ENCODE results near the gene MSMO1. TPM values are rescaled to one million over a fixed set of nuclear protein-coding genes. Genes with fewer than 3 reads are reported as not detected.

The MSMO1 gene
- total RNA-seq, 4 donors from 2014 or later: 10.7 to 148 (median 111) TPM

DNA sequence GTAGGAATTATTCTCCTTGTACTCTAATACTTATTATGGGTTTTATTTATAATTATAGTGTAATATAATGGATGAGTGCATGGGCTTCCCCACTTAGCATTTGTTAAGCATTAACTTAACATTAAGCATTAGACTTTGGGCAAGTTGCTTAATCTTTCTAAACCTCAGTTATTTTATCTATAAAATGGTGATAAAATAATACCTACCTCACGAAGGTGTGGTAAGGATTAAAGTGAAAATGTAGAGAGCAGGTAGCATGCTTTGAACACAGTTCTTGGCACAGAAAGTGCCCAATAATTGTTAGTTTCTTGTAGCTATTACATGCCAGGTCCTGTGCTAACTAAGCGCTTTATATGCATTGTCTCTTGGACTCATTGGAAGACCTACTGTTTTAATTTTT lies 2.6 kb downstream of the MSMO1 start:
- no peaks in the 10 kb centered on the region for H3K9me3 ChIP-seq
- TF ChIP-seq POLR2A (IDR thresholded peaks at IDR 0.05) (no peak), CTCF (IDR thresholded peaks at IDR 0.05) (no peak)
- H3K4me3 ChIP-seq: peak overlapping the region in 2 of 4 donors; percentile 31 to 80
- H3K4me1 ChIP-seq: peaks cover 0 to 34% (median 0%) of the 10 kb centered on the region in 4 donors
- no peak for DNase-seq
- no peaks in the 10 kb centered on the region for H3K27me3 ChIP-seq
- peaks cover 0 to 8% (median 0%) of the 10 kb centered on the region in 3 donors for H3K36me3 ChIP-seq
- H3K27ac ChIP-seq: no peak overlapping the region

DNA sequence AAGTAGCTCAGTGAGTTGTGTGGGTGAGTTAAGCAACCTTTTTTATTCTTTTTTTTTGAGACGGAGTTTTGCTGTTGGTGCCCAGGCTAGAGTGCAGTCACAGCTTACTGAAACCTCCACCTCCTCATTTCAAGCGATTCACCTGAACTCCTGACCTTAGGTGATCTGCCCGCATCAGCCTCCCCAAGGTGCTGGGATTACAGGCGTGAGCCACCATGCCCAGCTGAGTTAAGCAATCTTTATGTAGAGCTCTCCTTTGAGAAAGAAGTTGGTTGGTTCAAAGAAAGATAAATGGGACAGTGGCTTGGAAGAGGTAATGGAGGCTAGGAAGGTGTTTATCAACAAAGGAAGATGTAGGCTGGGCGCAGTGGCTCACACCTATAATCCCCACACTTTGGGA lies 3.2 kb downstream of the MSMO1 start:
- Histone ChIP-seq H3K9me3 (no peaks in the 10 kb centered on the region), H3K36me3 (peaks cover 0 to 8% (median 0%) of the 10 kb centered on the region in 3 donors), H3K4me3 (peak overlapping the region in 1 of 4 donors; percentile 80), H3K27me3 (no peaks in the 10 kb centered on the region), H3K27ac (no peak overlapping the region), H3K4me1 (peaks cover 0 to 34% (median 0%) of the 10 kb centered on the region in 4 donors)
- TF ChIP-seq CTCF (IDR thresholded peaks at IDR 0.05) (no peak), POLR2A (IDR thresholded peaks at IDR 0.05) (no peak)
- no peak for DNase-seq

GRCh38 chr4:165331359-165331758 lies 3.9 kb downstream of the MSMO1 start:
- Histone ChIP-seq H3K27me3 (no peaks in the 10 kb centered on the region), H3K27ac (no peak overlapping the region), H3K9me3 (no peaks in the 10 kb centered on the region), H3K4me3 (no peak overlapping the region), H3K4me1 (peaks cover 0 to 30% (median 0%) of the 10 kb centered on the region in 4 donors), H3K36me3 (peaks cover 0 to 8% (median 0%) of the 10 kb centered on the region in 3 donors)
- DNase-seq: no peak
- TF ChIP-seq CTCF (IDR thresholded peaks at IDR 0.05) (no peak), POLR2A (IDR thresholded peaks at IDR 0.05) (no peak)

DNA sequence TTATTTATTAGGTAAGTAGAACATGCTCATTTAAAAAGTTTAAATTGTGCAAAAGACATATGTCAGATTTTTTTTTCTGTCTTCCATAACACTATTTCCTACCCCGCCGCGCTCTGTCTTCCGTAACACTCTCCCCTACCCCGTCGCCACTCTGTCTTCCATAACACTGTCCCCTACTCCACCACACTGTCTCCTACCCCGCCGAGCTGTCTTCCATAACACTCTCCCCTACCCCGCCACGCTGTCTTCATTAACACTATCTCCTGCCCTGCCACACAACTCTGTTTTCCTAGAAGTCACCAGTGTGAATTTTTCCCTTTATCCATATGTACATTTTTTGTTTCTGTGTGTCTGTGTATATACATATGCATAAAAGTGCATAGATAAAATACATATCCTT lies 4.4 kb downstream of the MSMO1 start:
- no peak overlapping the region for H3K4me3 ChIP-seq
- H3K4me1 ChIP-seq: peaks cover 0 to 26% (median 0%) of the 10 kb centered on the region in 4 donors

GRCh38 chr4:165332502-165332901 lies 5.0 kb downstream of the MSMO1 start:
- Histone ChIP-seq H3K36me3 (peaks cover 0 to 8% (median 0%) of the 10 kb centered on the region in 3 donors), H3K4me3 (no peak overlapping the region), H3K27ac (no peak overlapping the region), H3K27me3 (no peaks in the 10 kb centered on the region), H3K4me1 (peaks cover 0 to 26% (median 0%) of the 10 kb centered on the region in 4 donors), H3K9me3 (no peaks in the 10 kb centered on the region)
- TF ChIP-seq POLR2A (IDR thresholded peaks at IDR 0.05): no peak
- no peak for TF ChIP-seq CTCF (IDR thresholded peaks at IDR 0.05)
- DNase-seq: no peak

More for the DNA sequence above, 4.4 kb downstream of the MSMO1 start:
- no peak for TF ChIP-seq POLR2A (IDR thresholded peaks at IDR 0.05)
- DNase-seq: no peak
- H3K27ac ChIP-seq: no peak overlapping the region
- no peaks in the 10 kb centered on the region for H3K27me3 ChIP-seq
- H3K36me3 ChIP-seq: peaks cover 0 to 8% (median 0%) of the 10 kb centered on the region in 3 donors
- H3K9me3 ChIP-seq: no peaks in the 10 kb centered on the region

- peaks cover 0 to 30% (median 0%) of the 10 kb centered on the region in 3 donors for H3K36me3 ChIP-seq
- H3K4me1 ChIP-seq: peaks cover 0 to 10% (median 0%) of the 10 kb centered on the region in 4 donors
- H3K27me3 ChIP-seq: no peaks in the 10 kb centered on the region
- TF ChIP-seq CTCF (IDR thresholded peaks at IDR 0.05) (no peak), POLR2A (IDR thresholded peaks at IDR 0.05) (no peak)
- no peak overlapping the region for H3K4me3 ChIP-seq
- H3K9me3 ChIP-seq: no peaks in the 10 kb centered on the region
- no peak for DNase-seq
- no peak overlapping the region for H3K27ac ChIP-seq
Measured at GRCh38 chr4:165335163-165335703, 7.8 kb downstream of the MSMO1 start.

Data from Peyer's patch (tissue), 4 donors.